Articular chondrocyte of knee joint (primary cell): Measurements from ENCODE around the gene SAMHD1. TPM values are rescaled to one million over a fixed set of nuclear protein-coding genes. Genes with fewer than 3 reads are reported as not detected.

Experiments used
- total RNA-seq: library from RNA; depleted of rRNA; stranded (reverse); fragments of >200 nt; gene quantifications from 2 replicates; pipeline ENCODE4 v1.2.3, GENCODE V29; 2012

The SAMHD1 gene
- 24.3 and 24.5 TPM in 2 replicates for total RNA-seq

GRCh38 chr20:36951198-36951978, at the start of gene SAMHD1:
SAMHD1 (minus strand) TSS chr20:36951708; CDS start chr20:36951643, 65 bp downstream.

DNA sequence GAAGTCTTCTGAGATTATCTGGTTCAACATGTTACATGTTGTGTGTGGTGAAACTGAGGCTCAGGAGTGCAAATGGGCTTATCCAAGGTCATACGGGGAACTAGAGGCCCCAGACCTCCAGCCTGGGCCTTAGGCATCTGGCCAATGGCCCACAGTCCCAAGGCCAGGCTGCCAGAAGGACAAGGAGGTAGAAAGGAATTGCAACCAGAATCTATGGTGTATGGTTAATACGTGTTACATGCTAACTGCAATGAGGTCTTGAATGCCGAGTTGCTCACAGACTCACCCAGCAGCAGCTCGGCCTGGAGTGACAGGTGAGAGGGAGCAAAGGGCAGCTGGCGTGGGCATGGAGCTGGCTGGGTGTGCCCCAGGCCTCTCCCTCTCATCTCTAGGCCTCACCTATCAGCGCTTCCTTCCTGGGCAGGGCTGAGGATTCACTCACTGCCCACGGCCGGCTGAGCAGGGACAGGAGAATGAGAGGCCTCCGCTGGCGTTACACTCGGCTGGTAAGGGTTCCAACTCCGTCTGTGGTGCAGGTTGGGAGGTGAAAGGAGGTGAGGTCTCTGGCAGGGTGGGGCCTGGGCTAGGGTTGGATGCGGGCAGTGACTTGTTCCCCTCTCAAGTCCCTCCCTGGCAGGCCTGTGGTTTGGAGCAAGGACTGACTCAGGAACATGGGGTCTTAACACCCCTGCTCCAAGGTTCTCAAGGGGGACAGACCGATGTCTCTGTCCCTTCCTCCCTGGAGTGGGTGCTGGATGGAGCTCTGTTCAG, 75.6 kb downstream of the SAMHD1 start, which contains the start of gene TLDC2:
Gene TLDC2, plus strand, starts transcription at position 437 of the 771 bp plus-strand sequence. Its CDS starts 37 bp downstream, at position 474.

Other genes with a start within 250 kb of the SAMHD1 start
- gene NDRG3, start 205.6 kb downstream of the SAMHD1 start, total RNA-seq: 23.3 and 23.9 TPM in 2 replicates
- gene DSN1, start 177.9 kb downstream of the SAMHD1 start, total RNA-seq: 10.6 and 19.9 TPM in 2 replicates
- gene TLDC2, start 75.6 kb downstream of the SAMHD1 start, total RNA-seq: 0.54 and 0.65 TPM in 2 replicates
- gene RBL1, start 144.3 kb upstream of the SAMHD1 start, total RNA-seq: 14.4 and 18.4 TPM in 2 replicates
- gene RPN2, start 227.6 kb upstream of the SAMHD1 start, total RNA-seq: 245 and 257 TPM in 2 replicates
- 4.1 and 6.4 TPM in 2 replicates for gene MROH8, start 227.8 kb upstream of the SAMHD1 start, total RNA-seq